ENCODE data around the gene APP.

APP gene

DNA sequence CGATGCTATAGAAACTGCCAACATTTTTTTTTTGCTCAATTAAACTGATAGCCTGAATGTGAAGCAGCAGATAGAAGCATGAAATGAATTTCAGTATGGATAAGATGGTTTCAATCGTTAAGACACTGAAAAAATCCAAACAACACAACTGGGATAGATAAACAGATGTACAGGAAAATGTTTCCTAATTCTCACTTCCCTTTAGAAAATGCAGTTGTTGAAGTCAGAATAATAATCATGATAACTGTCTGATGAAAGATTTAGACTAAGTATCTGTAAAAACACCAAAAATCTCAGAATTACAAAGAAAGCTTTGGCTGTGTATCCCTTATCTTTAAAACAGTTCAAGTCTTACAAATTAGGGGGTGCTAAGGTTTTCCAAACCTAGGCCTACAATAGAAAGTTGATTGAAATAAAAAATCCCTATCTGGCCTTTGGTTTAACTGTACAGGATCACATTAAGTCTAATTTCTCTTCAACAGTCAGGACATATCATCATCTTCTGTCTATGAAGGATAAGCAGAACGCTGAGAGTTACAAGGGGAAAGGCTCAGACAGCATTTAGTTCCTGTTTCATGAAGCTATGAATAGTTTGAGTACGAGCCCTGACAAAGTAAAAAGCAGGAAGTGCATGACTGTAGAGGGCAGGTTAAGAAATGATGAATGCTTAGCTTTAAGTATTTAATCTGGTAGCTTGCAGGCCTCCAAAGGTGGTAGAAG is 203.2 kb downstream of the APP start:
- DNase-seq = no peak

DNA sequence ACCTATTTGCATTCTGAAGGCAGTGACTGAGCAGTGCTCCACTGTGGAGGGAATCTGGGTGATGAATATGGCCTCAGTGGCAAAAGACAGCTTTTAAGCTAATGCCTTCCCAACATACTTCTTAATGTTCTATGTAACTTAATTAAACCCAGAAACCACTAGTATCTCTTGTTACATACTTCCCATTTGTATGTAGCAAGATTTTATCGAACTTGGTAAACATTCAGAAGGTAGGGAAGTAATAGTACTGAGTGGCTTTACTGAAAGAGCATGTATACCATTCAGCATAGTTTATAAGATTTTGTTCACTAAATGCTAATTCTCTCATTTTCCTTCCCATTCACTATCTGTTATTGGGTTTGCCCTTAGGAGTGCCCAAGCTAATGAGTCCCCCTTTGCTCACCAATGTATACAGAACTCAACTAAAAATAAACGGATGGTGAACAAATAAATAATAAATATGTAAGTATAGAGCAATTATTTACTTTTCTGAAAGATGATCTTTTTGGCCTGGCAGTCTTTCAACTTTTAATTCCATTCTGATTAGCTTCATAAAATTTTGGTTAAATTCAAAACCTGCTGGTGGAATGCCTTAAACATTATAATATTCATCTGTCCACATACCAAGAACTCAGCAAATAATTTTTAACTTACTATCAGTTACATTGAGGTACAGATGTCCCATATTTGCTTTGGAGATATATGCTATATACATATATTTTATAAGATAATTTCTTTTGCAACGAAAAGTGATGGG is 204.4 kb downstream of the APP start:
- no peak for DNase-seq

DNA sequence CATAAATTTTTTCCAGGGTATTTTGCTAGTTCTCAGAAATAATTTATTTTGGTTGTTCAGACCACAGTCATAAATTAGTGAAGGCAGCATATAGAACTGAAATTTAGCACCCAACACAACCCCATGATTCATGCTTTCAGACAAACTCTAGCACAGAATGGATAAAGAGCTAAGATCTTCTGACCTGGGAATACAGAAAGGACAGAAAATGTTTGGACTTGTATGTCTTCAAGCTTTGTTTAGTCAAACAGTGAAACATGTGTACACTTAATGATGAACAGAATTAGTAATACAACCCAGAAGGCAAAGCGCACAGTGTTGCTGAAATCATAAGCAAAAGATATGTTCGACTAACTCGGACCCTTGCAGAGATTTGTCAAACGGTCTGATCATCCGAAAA is 205.6 kb downstream of the APP start:
- DNase-seq = no peak

DNA sequence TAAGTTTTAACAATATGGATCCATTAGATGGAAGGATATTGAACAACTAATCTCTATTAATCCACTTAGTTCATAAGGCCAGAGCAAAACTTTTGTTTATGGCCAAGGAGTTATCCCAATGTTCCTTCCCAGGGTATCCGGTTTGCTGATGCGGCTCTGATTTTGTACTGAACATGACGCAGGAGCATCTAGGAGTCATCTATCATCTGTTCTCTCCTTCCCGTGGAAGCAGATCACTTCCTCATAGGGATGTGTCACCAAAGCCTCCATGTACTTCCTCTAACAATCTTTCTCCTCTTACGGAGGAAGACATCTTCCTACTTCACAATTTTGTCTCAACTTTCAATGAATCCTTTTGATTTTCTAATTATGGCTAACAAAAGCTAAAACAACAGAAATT is 206.6 kb downstream of the APP start:
- DNase-seq = no peak

DNA sequence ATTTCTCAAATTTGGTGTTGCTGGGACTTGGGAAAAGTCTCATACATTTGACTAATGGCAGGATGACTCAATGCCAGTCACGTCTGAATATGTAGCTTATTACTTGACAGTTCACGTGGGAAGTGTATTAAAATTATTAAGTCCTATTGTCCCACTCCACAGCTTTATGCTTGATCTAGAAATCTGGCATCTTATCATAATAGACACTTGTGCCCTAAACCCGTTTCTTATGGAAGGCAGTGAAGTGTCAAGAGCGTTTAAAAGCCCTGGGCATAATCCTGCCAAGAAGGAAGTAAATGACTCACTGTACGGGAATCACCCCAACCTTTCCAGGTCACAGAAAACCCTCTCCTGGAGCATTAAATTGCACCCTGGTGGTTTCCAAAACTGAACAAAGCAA is 207.4 kb downstream of the APP start:
- DNase-seq = no peak

DNA sequence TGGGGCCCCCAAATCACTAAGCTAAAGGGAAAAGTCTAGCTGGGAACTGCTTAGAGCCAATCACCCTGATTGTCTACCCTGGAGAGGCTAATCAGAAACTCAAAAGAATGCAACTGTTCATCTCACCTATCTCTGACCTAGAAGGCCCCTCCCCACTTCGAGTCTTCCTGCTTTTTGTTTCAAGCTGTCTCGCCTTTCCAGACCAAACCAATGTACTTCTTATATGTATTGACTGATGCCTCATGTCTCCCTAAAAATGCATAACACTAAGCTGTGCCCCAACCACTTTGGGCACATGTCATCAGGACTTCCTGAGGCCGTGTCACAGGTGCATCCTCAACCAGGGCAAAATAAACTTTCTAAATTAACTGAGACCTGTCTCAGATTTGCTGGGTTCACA is 209.5 kb downstream of the APP start:
- no peak for DNase-seq

DNA sequence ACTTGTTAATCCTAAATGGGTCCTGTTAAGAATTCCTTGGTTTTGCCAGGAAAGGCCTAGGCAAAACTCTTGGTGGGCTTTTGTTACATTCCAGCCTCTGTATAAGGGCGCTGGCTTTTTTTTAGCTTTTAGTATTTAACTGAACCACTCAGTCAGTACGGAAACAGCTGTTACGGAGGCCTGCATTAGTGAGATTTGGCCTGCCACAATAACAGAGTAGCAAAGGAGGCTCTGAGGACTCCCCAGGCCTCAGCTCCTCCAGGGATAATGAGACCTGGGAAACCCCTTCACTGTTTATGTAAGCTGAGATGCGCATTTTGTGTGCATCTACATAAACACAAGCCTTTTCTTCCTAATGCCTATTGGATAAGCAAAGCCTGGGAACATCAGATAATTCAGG is 210.2 kb downstream of the APP start:
- DNase-seq = peak; percentile 30

DNA sequence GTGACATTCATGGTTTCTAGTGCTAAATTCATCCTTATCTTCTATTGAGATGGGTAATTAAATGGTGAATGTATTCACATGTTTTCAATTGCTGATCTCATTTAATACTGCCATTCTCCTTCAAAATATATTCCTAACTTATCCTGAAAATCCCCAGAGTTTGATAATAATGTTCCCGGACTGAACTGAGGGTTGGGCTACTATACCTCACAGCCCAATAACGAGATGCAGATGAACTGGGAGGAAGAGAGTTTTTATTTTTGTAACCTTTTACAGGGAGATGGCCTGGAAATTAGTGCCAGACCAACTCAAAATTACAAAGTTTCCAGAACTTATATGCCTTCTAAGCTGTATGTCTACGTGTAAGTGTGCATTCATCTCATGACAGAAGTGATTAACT is 210.8 kb downstream of the APP start:
- no peak for DNase-seq

DNA sequence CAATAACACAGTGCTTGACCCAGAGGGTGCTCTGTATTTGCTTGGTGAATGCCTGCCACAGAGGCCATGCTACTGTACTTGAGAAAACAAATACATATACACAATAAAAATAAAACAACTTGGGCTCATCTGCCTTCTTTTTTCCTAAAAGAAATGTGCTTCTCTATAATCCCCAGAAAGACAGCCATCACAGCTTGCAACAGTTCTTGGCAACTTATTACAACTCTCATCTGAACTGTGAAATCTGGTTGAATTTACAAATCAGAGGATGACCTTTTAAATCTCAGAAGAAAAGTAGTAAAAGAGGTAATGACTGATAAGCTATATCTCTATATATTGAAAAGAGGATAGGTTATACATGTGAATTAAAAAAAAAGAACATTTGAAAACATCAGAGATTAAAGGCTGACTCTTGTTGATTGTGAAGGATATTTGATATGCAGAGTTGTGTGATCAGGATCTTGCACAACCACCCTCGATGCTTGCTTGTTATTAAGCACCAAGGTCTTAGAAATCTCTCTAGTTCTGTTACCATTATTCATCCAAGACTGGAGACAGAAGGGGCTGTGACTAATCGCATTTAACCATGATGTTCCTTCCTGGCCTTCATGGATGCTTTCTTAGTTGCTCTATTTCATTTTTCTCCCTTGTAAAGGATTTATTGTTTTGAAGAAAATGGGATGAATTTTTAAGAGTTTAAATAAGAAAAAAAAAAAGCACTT is 213.4 kb downstream of the APP start:
- no peak for DNase-seq

DNA sequence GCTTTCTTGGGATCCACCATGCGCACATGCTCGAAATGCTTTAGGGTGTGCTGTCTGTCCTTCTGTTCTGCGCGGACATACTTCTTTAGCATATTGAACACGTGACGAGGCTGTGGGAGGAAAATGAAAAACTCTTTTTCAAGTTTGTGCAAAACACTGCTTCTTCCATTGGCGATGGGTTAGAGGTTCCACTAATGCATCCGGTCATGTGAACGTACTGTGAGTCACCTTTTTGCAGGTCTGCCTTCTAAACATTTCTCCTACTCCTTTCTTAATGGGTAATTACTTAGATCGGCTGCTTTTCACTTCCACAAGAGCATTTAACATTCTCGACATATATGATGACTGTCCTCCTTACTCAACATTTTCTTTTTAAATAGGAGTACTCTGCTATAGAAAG is 214.9 kb downstream of the APP start:
- no peak for DNase-seq

DNA sequence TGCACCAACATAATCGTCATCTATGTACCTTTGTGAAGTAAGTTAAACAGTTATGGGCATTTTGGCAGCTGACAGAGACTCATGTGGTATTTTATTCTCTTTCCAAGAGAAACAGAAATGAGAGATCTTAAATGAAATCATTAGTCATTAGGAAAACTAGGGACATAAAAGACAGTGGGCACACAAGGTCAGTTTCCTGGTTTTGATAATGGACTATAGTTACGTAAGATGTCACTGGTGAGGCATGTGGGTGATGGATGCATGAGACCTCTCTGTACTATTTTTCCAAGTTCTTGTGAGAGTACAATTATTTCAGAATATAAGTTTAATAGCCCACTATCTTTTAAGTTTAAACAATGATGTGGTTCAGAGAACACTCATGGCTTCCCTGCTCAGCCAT is 216.9 kb downstream of the APP start:
- DNase-seq = no peak

DNA sequence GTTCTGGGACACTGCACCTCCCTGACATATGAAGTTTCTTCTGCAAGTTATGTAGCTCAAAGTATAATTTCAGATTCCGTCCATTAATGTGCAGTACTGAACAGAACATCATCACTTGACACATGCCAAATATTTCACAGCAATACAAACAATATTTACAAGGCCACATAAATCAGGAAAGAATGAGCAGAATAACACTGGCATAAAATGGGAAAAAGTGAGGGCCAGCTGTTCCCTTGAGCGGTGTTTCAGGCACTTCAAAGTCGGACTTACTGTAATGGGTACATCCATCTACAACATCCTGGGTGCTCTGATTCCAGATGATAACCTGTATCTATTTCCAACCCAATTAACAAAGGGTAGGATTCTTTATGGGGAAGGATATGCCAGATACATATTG is 217.4 kb downstream of the APP start:
- DNase-seq = no peak

DNA sequence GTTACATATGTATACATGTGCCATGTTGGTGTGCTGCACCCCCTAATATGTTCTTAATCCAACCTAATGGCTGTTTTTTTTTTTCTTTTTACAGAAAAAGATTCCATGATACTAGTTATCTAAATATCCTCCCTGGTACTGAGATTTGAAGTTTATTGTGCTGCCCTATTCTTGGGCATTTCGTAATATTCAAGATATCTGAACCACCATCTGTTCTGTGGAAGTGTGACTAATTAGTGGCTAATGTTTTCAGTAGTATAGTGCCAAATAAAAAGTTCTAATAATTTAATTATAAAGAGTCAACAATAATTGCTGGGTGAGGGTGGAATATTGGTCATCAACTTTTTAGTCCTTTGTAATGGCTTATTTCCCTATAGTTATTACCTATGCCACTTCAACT is 218.3 kb downstream of the APP start:
- DNase-seq = no peak

DNA sequence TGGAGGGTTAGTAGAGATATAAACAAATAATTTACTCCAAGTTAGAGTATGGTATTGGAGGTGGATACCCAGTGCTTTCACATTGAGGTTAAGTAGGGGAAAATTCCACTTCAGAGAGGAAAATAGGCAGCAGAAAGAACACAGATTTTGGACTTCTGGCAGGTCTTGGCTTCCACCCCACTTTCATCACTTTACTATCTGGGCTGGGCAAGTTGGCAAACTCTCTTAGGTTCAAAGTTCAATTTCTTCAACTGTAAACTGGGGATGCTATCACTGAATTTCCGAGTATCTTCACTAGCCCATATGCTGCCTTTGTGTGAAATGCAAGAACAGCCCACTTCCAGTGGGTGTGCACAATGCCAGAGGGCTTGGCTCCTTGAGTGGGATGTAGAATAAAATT is 220.9 kb downstream of the APP start:
- DNase-seq = no peak

DNA sequence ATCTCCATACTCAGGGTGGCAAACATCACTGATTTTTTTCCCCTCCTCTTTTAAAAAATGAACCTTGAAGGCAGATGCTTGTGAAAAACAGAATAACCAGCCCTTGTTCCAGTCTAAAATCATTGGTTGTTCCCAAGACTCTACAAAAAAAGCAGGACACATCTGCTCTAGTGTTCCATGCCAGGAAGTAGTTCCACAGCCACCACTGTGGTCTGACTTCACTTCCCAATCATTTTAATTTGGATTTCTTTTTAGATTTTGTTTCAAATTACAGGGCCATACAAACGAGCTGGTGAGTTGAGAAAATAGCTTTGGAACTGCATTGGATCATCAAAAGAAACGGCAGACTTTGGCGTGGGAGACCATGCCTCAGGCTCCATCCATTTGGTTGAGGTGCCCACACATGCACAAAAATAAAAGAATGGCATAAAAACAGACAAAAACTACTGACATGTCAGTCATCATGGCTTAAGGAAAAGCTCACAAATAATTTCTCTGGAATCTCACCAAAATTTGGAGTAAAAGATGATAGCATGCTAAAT is 225.8 kb downstream of the APP start:
- no peak for DNase-seq

DNA sequence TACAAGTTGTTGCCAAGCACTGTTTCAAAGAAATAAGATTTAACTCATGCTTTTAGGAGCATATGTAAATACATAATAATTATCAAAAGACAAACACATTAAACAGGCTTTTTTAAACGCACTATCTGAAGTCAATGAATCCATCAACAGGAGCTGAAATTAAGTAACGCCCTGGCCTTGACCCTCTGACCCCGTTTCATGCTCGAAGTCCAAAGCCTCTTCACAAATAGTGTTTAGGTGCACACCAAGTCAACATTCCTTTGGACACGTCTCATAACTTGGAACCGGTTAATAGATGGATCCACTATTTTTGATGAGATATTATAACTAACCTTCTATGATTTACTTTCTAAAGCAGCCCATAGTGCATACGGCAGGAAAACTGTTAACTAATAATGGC is 226.5 kb downstream of the APP start:
- DNase-seq = no peak

DNA sequence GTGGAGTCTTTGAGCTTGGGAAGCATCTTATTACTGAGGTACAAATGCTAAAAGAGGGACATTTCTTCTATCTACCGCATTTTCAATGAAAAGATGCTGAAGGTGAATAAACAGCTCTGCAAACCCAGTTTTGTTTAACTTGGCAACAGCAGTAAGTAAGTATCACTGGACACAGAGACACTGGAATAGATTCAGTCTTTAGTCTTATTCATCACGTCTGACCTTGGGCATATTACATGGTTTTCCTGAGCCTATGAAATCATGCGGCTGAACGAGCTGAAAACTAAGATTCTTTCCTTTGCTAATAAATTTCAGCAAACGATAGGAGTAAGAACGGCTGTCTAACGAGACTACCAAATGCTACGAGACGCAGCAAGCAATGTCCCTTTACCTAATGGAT is 228.4 kb downstream of the APP start:
- DNase-seq = no peak

DNA sequence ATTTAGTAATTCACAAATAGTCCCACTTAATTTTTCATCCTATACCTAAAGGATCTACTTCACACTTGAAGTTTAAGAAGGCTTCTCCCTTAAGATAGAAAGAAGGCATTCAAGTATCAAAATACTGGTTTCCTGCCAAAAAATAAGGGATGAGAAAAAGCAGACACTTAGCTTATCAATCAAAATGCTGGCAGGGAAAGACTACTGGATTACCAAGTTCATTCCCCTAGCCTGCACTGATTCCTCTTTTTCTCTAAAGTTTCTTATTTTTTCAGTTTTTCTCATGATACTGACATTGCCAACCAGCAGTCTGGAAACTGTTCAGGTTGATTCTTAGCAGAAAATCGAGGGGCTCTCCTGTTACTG is 231.2 kb downstream of the APP start:
- no peak for DNase-seq

DNA sequence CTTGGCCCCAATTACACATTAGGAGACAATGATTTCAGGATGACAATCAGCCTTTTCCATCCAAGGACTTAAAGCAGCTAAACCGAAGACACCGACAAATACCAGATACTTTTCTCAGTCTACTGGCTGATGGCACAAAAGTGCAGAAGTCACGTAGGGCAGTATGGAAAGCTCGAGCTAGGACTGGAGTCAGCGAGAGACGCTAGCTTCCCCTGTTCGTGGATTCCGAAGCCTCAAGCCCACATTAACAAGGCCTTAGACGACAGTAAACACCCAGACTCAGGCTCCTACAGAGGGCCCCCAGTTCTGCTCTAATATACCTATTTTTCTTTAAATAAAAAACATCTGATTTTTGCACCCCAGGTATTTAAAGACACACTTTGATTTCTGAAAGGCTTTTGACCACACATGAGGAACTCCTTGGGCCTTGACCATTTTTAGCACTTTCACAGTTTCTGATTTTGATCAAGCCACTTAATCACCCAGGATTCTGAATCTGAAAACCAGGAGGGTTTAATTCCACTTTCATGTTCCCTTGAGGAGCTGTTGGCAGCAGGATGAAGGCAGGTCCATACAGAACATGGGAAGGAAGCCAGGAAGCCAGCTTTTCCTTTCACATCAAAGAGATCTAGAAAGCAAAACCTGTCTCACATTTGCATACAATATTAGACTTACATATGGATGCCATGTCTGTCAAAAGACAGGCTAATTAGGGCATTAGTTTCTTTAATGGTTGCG is 231.7 kb downstream of the APP start:
- no peak for DNase-seq

DNA sequence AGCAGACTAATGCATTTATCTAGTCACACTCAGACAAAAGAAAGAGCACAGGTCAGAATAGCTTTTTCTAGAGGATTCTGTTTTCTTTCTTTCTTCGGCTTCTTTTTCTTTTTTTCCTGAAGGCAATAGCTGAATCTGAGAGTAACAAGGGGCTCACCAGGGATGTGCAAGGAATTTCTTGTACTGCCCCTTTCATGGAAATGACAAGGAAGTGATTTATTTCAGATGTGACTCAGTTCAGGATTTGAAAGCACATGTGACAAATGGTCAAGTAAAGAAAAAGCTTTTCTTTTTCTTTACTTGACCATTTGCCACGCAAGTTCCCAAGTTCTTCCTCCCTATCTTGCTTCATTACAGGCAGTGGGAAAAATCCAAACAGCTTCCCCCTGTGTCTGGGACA is 233.8 kb downstream of the APP start:
- DNase-seq = no peak

DNA sequence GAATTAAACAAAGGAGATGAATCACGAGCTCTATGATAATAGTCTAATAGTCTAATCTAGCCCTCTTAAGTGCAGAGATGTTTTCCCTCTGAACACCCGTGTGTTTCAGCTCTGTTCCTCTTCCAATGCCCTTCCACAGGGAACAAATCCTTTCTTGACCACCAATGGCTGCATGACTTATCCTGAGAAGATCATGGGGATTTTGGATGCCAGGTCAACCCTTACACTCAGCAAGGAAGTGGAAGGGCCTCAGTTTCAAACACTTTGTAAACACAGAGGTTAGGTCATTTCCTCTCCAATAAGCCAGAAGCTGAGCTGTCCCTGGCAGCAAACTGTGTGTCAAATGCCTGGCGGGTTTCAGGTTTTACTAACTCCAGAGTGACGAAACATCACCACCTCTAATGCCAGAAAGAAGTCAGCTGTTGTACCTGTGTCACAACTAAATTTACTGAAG is 235.8 kb downstream of the APP start:
- DNase-seq = peak; percentile 55

DNA sequence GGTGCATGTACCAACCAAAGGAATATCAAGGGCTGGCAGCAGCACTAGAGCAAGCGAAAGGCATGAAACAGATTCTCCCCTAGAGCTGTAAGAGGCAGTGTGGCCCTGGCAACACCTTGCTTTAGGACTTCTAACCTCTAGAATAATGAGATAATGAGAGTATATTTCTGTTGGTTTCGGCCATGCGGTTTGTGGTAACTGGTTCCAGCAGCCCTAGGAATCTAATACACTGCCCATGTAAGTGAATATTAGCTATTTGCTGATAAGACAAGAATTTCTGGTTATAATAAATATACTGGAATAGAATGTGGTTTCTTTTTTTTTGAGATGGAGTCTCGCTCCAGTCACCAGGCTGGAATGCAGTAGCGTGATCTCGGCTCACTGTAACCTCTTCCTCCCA is 236.4 kb downstream of the APP start:
- DNase-seq = no peak

DNA sequence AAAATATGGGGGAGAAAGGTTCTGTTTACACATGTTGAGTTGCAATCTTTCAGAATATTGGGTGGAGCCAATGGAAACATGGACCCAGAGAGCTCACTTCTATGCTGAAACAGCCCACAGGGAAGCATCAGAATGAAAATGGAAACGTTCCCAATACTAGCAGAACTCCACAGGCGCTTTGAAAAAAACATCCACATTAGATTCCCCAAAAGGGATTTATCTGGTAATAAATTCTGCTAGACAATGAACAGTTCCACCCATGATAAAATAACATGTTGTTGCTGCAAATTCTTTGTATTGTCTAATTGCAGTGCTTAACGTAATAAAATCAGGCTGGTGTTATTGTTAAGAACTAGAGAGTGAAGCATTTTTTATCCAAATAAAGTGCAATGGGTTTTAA is 238.8 kb downstream of the APP start:
- DNase-seq = no peak
